OCI-M2 (cell line): ENCODE results near the gene EFCAB12.
"Not testable (repeated sequence)": the region's sequence is repeated elsewhere in the genome, so short reads cannot be mapped to it uniquely, and the experiment has no call there.

Experiments used
- DNase-seq: peaks from one replicate; lab custom pipeline; 2025; ENCODE audit not compliant: unreplicated experiment; lab: John Stamatoyannopoulos, UW

Gene EFCAB12

GRCh38 chr3:129371041-129371826, 57.2 kb downstream of the EFCAB12 start:
- DNase-seq: no peak

- no peak for DNase-seq
Observed at GRCh38 chr3:129370248-129370964, 58.0 kb downstream of the EFCAB12 start.

- DNase-seq: no peak
Observed at GRCh38 chr3:129369711-129370110, 58.7 kb downstream of the EFCAB12 start.

- DNase-seq: no peak
Observed at GRCh38 chr3:129367821-129368220, 60.6 kb downstream of the EFCAB12 start.

GRCh38 chr3:129366312-129366831, 62.1 kb downstream of the EFCAB12 start:
- no peak for DNase-seq

- DNase-seq: no peak
Observed at GRCh38 chr3:129365296-129366136, 62.9 kb downstream of the EFCAB12 start.

- DNase-seq: not testable (repeated sequence)
Observed at GRCh38 chr3:129364811-129365210, 63.6 kb downstream of the EFCAB12 start.

- DNase-seq: not testable (repeated sequence)
Observed at GRCh38 chr3:129363356-129363755, 65.1 kb downstream of the EFCAB12 start.

- DNase-seq: no peak
Observed at GRCh38 chr3:129360705-129361460, 67.6 kb downstream of the EFCAB12 start.

- DNase-seq: no peak
Observed at GRCh38 chr3:129360171-129360611, 68.2 kb downstream of the EFCAB12 start.

- no peak for DNase-seq
Observed at GRCh38 chr3:129358772-129359371, 69.6 kb downstream of the EFCAB12 start.

- DNase-seq: no peak
Observed at GRCh38 chr3:129358177-129358771, 70.2 kb downstream of the EFCAB12 start.

- no peak for DNase-seq
Observed at GRCh38 chr3:129357616-129358015, 70.8 kb downstream of the EFCAB12 start.

- no peak for DNase-seq
Observed at GRCh38 chr3:129356756-129357425, 71.5 kb downstream of the EFCAB12 start.

GRCh38 chr3:129353589-129353941, 74.9 kb downstream of the EFCAB12 start:
- DNase-seq: no peak

GRCh38 chr3:129352650-129353588, 75.5 kb downstream of the EFCAB12 start:
- DNase-seq: no peak

GRCh38 chr3:129352045-129352444, 76.4 kb downstream of the EFCAB12 start:
- DNase-seq: no peak
